NB4 (cell line): ENCODE data around the gene MRPL28.

Experiments
- TF ChIP-seq, protein P1 (sequence below): IDR thresholded peaks from 2 replicates; pipeline ENCODE4 v1.6.1; 2011; ENCODE audit warnings: low read depth, low read length
- TF ChIP-seq, protein P2 (sequence below): IDR thresholded peaks from one replicate; pipeline ENCODE4 v1.5.1; 2012; ENCODE audit warnings: low read depth, low read length

DNA sequence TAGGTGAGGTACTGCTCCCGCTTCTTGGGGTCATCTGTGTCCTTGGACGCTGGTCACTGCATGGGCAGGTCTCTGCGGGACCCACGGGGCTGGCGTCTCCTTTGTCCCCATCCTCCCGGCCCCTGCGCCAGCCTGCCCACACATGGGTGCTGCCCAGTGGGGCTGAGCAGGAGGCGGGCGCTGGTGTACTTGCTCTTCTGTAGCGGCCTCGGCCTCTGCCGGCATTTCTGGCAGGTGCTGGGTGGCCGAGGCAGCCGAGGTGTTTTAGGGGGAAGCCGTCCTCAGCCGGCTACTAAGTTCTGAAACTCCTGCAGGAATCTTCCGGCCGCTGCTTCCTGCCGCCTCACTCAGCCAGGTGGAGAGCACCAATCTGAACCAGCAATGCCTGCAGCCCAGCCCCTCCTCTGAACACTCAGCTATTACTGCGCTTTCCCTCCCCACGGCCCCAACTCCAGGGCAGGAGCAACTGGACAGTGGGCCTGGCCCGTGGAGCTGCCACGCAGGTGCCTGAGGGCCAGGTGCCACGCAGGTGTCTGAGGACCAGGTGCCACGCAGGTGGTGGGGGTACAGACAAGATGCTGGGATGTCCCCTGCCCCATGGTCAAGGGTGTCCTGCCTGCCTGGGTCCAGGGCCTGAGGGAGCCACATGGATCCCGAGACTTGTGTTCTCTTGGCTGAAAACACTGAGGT lies 41.4 kb upstream of the MRPL28 start:
- TF ChIP-seq, protein P1, sequence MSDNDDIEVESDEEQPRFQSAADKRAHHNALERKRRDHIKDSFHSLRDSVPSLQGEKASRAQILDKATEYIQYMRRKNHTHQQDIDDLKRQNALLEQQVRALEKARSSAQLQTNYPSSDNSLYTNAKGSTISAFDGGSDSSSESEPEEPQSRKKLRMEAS, result no peak
- TF ChIP-seq, protein P2, sequence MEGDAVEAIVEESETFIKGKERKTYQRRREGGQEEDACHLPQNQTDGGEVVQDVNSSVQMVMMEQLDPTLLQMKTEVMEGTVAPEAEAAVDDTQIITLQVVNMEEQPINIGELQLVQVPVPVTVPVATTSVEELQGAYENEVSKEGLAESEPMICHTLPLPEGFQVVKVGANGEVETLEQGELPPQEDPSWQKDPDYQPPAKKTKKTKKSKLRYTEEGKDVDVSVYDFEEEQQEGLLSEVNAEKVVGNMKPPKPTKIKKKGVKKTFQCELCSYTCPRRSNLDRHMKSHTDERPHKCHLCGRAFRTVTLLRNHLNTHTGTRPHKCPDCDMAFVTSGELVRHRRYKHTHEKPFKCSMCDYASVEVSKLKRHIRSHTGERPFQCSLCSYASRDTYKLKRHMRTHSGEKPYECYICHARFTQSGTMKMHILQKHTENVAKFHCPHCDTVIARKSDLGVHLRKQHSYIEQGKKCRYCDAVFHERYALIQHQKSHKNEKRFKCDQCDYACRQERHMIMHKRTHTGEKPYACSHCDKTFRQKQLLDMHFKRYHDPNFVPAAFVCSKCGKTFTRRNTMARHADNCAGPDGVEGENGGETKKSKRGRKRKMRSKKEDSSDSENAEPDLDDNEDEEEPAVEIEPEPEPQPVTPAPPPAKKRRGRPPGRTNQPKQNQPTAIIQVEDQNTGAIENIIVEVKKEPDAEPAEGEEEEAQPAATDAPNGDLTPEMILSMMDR, result no peak
